C4-2B (cell line): Measurements from ENCODE around the gene PSAPL1.

Experiments used
- ZFX ChIP-seq: fragments of 450-650 bp; IDR thresholded peaks from 2 replicates; pipeline ENCODE4 v1.6.1; 2017
- TF ChIP-seq, protein P1 (sequence below): fragments of 450-650 bp; conservative IDR thresholded peaks from 2 replicates; pipeline ENCODE4 v1.5.1; 2017; ENCODE audit warnings: mild to moderate bottlenecking

- TF ChIP-seq, protein P1, sequence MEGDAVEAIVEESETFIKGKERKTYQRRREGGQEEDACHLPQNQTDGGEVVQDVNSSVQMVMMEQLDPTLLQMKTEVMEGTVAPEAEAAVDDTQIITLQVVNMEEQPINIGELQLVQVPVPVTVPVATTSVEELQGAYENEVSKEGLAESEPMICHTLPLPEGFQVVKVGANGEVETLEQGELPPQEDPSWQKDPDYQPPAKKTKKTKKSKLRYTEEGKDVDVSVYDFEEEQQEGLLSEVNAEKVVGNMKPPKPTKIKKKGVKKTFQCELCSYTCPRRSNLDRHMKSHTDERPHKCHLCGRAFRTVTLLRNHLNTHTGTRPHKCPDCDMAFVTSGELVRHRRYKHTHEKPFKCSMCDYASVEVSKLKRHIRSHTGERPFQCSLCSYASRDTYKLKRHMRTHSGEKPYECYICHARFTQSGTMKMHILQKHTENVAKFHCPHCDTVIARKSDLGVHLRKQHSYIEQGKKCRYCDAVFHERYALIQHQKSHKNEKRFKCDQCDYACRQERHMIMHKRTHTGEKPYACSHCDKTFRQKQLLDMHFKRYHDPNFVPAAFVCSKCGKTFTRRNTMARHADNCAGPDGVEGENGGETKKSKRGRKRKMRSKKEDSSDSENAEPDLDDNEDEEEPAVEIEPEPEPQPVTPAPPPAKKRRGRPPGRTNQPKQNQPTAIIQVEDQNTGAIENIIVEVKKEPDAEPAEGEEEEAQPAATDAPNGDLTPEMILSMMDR: no peak
- TF ChIP-seq ZFX: no peak
Observed at GRCh38 chr4:7472442-7473013, 37.8 kb upstream of the PSAPL1 start.
